Transverse colon (tissue), 4 donors: ENCODE results near the gene LETM1.

ENCODE experiments used
- POLR2A ChIP-seq: fragments of 450-650 bp; IDR thresholded peaks from one replicate; pipeline ENCODE4 v1.6.1; 2016; ENCODE audit warnings: antibody characterized with exemption, mild to moderate bottlenecking, moderate library complexity
- POLR2AphosphoS5 ChIP-seq, 3 donors: sonication (generic); formaldehyde crosslinking; IDR thresholded peaks; one replicate each; pipeline ENCODE4 v1.6.1; 2016; ENCODE audit warnings: antibody characterized with exemption in 3 of 3
- TF ChIP-seq, protein P1 (sequence below), 5 experiments: fragments of 200-600 bp in 3 of 5; fragments of 450-650 bp in 2 of 5; sonication (generic) in 3 of 5; IDR thresholded peaks; 1 replicate in 2 of 5; 2 replicates in 3 of 5; pipeline ENCODE4 v1.5.1; 2016 to 2017; ENCODE audit warnings: antibody characterized with exemption in 5 of 5, inconsistent platforms in 3 of 5, mild to moderate bottlenecking in 2 of 5, moderate library complexity in 1 of 5

DNA sequence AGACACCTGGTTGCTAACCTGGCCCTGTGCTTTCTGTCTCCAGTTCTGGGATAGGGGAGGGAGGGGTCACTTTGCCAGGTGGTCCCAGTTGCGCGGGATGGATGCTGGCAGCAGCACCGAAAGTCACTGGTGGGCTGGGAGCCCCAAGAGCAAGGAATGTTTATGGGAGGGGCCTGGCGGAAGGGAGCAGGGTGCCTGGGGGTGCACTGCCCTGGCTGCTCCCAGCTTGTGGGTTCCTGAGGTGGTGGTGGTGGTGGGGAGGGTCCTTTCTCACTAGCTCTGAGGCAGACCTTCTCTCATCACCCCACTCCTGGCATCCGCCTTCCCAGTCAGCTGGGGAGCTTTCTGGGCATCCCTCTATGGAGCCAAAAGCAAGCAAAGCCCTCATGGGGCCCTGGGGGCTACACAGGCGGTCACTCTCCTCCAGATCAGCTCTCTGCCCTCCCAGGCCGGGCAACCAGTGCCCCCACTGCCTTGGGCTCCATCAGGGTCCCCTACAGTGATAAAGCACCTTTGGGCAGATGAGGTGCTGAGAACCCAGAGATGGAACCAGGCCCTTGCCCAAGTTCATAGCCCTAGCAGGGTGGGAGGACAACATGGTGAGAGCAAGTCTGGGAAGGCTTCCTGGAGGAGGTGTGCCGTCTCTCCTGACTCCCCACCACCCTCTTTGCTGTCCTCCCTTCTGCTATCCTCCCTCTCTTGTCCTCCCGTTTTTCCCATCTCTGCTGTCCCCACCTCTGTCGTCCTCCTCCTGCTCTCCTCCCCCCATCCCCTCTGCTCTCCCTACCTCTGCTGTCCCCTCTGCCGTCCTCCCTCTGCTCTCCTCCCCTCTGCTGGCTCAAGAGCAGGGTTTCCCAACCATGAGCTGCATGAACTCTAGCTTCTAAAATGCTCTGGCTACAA lies 46.9 kb downstream of the LETM1 start:
- TF ChIP-seq, protein P1, sequence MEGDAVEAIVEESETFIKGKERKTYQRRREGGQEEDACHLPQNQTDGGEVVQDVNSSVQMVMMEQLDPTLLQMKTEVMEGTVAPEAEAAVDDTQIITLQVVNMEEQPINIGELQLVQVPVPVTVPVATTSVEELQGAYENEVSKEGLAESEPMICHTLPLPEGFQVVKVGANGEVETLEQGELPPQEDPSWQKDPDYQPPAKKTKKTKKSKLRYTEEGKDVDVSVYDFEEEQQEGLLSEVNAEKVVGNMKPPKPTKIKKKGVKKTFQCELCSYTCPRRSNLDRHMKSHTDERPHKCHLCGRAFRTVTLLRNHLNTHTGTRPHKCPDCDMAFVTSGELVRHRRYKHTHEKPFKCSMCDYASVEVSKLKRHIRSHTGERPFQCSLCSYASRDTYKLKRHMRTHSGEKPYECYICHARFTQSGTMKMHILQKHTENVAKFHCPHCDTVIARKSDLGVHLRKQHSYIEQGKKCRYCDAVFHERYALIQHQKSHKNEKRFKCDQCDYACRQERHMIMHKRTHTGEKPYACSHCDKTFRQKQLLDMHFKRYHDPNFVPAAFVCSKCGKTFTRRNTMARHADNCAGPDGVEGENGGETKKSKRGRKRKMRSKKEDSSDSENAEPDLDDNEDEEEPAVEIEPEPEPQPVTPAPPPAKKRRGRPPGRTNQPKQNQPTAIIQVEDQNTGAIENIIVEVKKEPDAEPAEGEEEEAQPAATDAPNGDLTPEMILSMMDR (IDR thresholded peaks at IDR 0.05): no peak
- TF ChIP-seq POLR2A (no peak), POLR2AphosphoS5 (IDR thresholded peaks at IDR 0.05) (no peak)
